ENCODE results near the gene IL16.

IL16 gene

DNA sequence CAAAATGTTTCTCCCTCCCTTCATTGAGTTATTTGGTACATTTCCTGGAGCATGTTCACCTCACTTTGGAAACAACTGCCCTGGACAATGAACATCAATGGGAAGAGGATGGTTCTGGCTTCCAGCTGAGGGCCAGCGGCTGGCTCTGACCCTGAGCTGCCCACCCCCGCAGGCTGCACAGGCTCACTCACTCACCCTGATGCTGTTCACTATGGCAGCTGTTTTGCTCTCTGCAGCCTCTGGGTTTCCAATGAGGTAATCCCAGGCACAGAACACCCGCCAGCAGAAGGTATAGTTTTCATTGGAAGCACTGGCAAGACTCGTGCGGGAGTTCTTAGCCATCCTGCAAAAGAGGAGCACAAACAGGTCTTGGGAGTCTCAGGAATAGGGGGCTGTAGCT is 159.6 kb downstream of the IL16 start:
- Histone ChIP-seq H3K4me3 (ENCODE audit: low read length) (no peak overlapping the region), H3K27me3 (ENCODE audit: control insufficient read depth, insufficient read depth, low read length) (peaks cover 35% of the 10 kb centered on the region), H3K9ac (ENCODE audit: low read depth, low read length) (no peak overlapping the region), H3K9me3 (replicated peaks; ENCODE audit: low read length) (no peaks in the 10 kb centered on the region), H3K4me2 (ENCODE audit: low read length) (no peak overlapping the region), H3K36me3 (ENCODE audit: insufficient read depth, low read length) (no peaks in the 10 kb centered on the region), H3K4me1 (ENCODE audit: control insufficient read depth, insufficient read depth, low read length) (no peaks in the 10 kb centered on the region)

DNA sequence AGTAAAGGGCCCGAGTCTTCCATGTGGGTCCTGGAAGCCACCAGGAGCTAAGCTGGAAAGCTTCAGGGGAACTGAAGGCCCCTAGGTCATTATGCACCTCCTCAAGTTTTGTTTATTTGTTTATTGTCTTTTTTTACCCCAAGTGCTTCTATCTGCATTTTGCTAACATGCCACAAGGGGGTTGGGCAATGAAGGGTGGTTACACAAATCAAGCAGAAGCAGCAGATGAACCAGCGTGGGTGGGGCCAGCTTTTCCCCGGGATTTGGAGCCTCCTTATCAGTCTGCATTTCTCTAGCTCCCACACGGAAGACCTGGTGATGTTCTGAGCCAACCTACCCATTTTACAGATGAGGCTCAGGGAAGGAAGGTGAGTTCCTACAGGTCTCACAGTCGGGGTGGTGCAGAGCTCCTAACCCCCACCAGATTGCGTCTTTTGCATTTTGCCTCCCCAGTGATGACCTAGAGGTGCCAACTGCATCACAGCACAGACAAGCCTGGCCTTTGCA is 160.6 kb downstream of the IL16 start:
- H3K36me3 ChIP-seq (ENCODE audit: insufficient read depth, low read length), result no peaks in the 10 kb centered on the region
- no peaks in the 10 kb centered on the region for H3K9me3 ChIP-seq (replicated peaks; ENCODE audit: low read length)
- no peak overlapping the region for H3K4me3 ChIP-seq (ENCODE audit: low read length)
- no peak overlapping the region for H3K4me2 ChIP-seq (ENCODE audit: low read length)
- H3K4me1 ChIP-seq (ENCODE audit: control insufficient read depth, insufficient read depth, low read length), result no peaks in the 10 kb centered on the region
- no peak overlapping the region for H3K9ac ChIP-seq (ENCODE audit: low read depth, low read length)
- H3K27me3 ChIP-seq (ENCODE audit: control insufficient read depth, insufficient read depth, low read length), result peaks cover 32% of the 10 kb centered on the region

DNA sequence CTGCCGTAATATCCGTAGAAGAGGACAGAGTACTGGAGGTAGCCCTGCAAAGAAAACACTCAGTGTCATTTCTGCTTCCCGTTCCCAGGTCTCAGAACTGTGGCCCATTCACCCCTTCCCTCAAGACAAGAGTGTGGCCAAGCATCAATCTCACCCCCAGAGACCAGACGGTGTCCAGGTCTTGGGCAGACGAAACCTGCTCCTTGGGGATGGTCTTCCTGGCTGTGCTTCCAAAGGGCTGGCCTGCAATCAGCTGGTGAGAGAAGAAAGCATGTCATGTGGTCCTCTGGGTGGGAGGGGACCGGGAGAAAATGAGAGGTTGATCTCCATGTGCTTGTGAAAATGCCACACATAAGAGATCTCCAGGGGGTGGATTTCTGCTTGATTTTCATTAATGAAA is 161.6 kb downstream of the IL16 start:
- Histone ChIP-seq H3K4me3 (ENCODE audit: low read length) (no peak overlapping the region), H3K9ac (ENCODE audit: low read depth, low read length) (no peak overlapping the region), H3K27me3 (ENCODE audit: control insufficient read depth, insufficient read depth, low read length) (peaks cover 32% of the 10 kb centered on the region), H3K4me1 (ENCODE audit: control insufficient read depth, insufficient read depth, low read length) (no peaks in the 10 kb centered on the region), H3K4me2 (ENCODE audit: low read length) (no peak overlapping the region), H3K9me3 (replicated peaks; ENCODE audit: low read length) (no peaks in the 10 kb centered on the region), H3K36me3 (ENCODE audit: insufficient read depth, low read length) (no peaks in the 10 kb centered on the region)

DNA sequence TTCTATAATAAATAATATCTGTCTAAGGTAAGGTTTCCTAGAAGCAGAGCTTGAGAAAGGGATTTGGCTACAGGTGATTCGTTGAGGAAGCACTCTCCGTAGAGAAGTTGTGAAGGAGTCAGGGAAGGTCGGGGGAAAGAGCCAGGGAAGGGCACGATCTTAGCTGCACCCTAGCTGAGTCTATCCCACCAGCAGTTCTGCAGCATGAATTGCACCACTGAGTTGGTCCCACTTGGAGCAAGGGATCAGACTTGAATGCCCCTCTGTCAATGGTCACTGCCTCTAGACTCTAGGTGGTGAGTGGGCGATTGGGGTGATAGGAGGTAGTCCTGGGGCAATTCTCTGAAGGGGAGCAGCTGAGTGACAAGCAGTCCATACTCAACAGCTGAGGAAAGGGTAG is 163.8 kb downstream of the IL16 start:
- Histone ChIP-seq H3K4me2 (ENCODE audit: low read length) (no peak overlapping the region), H3K36me3 (ENCODE audit: insufficient read depth, low read length) (no peaks in the 10 kb centered on the region), H3K27me3 (ENCODE audit: control insufficient read depth, insufficient read depth, low read length) (peaks cover 25% of the 10 kb centered on the region), H3K9me3 (replicated peaks; ENCODE audit: low read length) (no peaks in the 10 kb centered on the region), H3K4me3 (ENCODE audit: low read length) (no peak overlapping the region), H3K9ac (ENCODE audit: low read depth, low read length) (no peak overlapping the region), H3K4me1 (ENCODE audit: control insufficient read depth, insufficient read depth, low read length) (no peaks in the 10 kb centered on the region)

DNA sequence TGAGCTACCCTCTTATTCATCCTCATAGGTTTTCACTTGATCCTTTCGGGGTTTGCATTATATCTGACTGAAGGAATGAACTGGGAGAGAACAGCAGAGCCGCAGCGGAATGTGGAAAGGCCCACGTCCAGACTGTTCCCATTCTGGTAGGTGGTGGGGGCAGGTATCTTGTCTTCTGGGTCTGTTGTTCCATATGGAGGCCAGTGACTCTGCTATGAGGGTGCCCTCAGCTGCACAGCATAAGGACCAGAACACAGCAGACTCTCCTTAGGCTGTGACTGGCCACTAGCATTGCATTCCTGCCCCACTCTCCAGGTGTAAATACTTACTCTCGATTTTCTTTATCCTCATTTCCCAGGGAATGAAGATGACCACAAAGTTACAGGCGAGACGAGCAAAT is 165.2 kb downstream of the IL16 start:
- H3K36me3 ChIP-seq (ENCODE audit: insufficient read depth, low read length), result no peaks in the 10 kb centered on the region
- no peak overlapping the region for H3K4me2 ChIP-seq (ENCODE audit: low read length)
- H3K4me3 ChIP-seq (ENCODE audit: low read length), result no peak overlapping the region
- no peaks in the 10 kb centered on the region for H3K9me3 ChIP-seq (replicated peaks; ENCODE audit: low read length)
- no peaks in the 10 kb centered on the region for H3K4me1 ChIP-seq (ENCODE audit: control insufficient read depth, insufficient read depth, low read length)
- H3K9ac ChIP-seq (ENCODE audit: low read depth, low read length), result no peak overlapping the region
- H3K27me3 ChIP-seq (ENCODE audit: control insufficient read depth, insufficient read depth, low read length), result peaks cover 14% of the 10 kb centered on the region

DNA sequence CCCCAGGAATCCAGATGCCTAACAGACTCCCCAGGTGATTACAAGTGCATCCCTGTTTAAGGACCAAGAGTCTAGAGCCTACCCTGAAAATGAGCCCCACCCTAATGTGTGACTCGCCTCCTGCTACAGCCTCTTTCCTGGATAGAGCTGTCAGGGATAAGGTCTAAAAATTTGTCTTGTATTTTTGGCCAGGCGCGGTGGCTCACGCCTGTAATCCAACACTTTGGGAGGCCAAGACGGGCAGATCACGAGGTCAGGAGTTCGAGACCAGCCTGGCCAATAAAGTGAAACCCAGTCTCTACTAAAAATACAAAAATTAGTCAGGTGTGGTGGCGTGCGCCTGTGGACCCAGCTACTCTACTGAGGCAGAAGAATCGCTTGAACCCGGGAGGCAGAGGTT is 166.1 kb downstream of the IL16 start:
- Histone ChIP-seq H3K27me3 (ENCODE audit: control insufficient read depth, insufficient read depth, low read length) (peaks cover 6% of the 10 kb centered on the region), H3K4me3 (ENCODE audit: low read length) (no peak overlapping the region), H3K9ac (ENCODE audit: low read depth, low read length) (no peak overlapping the region)

DNA sequence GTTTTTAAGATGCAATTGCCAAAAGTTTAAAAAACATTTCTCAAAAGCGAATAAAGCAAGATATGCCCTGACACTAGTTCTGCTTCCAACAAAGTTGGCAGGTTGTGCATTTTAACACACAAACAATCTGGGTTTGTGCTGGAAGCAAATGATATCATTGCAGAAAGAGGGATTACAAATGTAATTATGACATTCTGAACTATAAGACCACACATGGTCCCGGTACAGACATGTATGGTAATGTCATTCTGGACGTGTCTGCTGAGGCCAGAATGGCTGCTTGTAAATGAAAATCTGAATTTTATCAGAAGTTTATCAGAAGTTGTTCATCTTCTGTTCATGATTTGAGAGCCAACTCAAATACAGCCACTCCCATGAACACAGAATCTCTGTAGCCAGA is 166.6 kb downstream of the IL16 start:
- peaks cover 3% of the 10 kb centered on the region for H3K27me3 ChIP-seq (ENCODE audit: control insufficient read depth, insufficient read depth, low read length)
- no peaks in the 10 kb centered on the region for H3K9me3 ChIP-seq (replicated peaks; ENCODE audit: low read length)
- H3K4me1 ChIP-seq (ENCODE audit: control insufficient read depth, insufficient read depth, low read length), result no peaks in the 10 kb centered on the region
- H3K9ac ChIP-seq (ENCODE audit: low read depth, low read length), result no peak overlapping the region
- H3K36me3 ChIP-seq (ENCODE audit: insufficient read depth, low read length), result no peaks in the 10 kb centered on the region
- no peak overlapping the region for H3K4me2 ChIP-seq (ENCODE audit: low read length)
- no peak overlapping the region for H3K4me3 ChIP-seq (ENCODE audit: low read length)

More for the DNA sequence above, 166.1 kb downstream of the IL16 start:
- no peaks in the 10 kb centered on the region for H3K9me3 ChIP-seq (replicated peaks; ENCODE audit: low read length)
- H3K36me3 ChIP-seq (ENCODE audit: insufficient read depth, low read length), result no peaks in the 10 kb centered on the region
- H3K4me2 ChIP-seq (ENCODE audit: low read length), result no peak overlapping the region
- H3K4me1 ChIP-seq (ENCODE audit: control insufficient read depth, insufficient read depth, low read length), result no peaks in the 10 kb centered on the region
